Measurements from ENCODE around the gene ZNF853.
"Not testable (repeated sequence)": the region's sequence is repeated elsewhere in the genome, so short reads cannot be mapped to it uniquely, and the experiment has no call there.

Gene ZNF853

DNA sequence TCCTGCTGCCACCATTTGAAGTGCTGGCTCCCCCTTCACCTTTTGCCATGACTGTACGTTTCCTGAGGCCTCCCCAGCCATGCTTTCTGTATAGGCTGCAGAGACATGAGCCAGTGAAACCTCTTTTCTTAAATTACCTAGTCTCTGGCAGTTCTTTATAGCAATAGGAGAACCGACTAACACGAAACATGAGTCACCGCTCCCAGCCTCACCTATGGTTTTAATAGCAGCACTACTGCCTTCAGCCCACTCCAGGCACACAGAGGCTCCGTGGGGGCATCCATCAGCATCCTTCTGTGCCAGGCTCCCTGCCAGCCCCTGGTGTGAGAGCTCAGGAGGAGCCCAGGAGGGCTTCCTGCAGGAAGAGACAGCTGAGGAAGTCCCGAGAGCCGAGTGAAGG lies 16.2 kb downstream of the ZNF853 start:
- no peak overlapping the region for H3K27ac ChIP-seq
- TF ChIP-seq CTCF (conservative IDR thresholded peaks at IDR 0.05), result no peak

GRCh38 chr7:6634021-6634420 lies 18.6 kb downstream of the ZNF853 start:
- no peak overlapping the region for H3K27ac ChIP-seq
- no peak for TF ChIP-seq CTCF (conservative IDR thresholded peaks at IDR 0.05)

- not testable (repeated sequence) for H3K27ac ChIP-seq
These were observed 19.6 kb downstream of the ZNF853 start for GRCh38 chr7:6634971-6635370.

GRCh38 chr7:6636741-6637543 lies 21.5 kb downstream of the ZNF853 start, which contains the start of gene ZNF316:
TSS of gene ZNF316 (plus strand) at chr7:6637318. CDS start at chr7:6642410, 5,092 bp downstream.
- no peak for TF ChIP-seq CTCF (conservative IDR thresholded peaks at IDR 0.05)
- peak within 1 kb of the TSS; percentile 91 for H3K27ac ChIP-seq

DNA sequence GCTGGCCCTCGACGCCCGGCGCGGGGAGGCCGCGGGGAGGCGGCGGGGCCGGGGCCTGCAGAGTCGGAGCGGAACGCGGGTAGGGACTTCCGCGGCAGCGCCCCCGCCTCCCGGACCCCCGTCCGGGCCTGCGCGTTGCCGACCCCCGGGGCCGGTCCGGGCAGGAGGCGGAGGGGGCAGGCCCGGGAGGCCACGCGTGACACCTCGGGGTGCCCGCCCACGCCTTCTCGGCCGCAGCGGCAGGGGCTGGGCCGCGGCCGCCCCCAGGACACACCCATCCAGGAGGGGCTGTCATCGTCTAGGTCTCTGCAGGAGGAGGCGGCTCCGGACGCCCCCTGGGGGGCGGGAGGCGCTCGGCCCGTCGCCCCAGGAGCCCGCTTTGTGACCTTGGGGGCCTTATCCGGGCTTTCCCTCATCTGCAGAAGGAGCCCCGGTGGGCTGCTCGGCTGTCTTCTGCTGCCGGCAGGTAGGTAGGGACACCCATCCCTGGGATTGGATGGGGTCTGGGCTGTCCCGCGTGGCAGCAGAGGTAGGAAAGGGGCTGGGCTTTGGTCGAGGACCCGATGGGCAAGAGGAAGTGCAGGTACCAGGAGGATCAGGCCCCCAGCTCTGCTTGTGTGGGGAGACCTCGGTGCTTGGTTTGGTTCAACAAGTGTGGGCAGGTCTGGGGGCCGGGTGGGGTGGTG lies 22.3 kb downstream of the ZNF853 start:
- peak; percentile 44 for TF ChIP-seq CTCF (conservative IDR thresholded peaks at IDR 0.05)
- H3K27ac ChIP-seq, result peak overlapping the region; percentile 91; the same call in 1 of the 2 replicates

DNA sequence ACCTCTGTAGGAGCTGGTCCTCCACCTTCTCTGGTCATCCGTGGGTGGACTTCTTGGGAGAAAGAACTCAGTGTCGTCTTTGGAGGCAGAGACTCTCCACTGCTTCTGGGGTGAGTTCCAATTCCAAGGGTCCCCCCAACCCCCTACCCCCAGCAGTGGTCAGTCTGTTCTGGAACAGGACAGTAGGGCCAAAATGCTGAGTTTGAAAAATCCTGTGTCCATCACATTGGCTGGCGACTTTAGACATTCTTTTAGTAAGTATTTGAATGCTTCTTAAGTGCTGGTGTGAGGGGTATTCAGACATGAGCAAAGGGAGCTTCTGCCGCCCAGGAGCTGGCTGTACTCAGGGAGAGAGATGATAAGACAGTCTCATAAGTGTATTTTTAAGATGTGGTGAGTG lies 23.6 kb downstream of the ZNF853 start:
- TF ChIP-seq CTCF (conservative IDR thresholded peaks at IDR 0.05), result no peak
- H3K27ac ChIP-seq, result peak overlapping the region; percentile 91; the same call in 1 of the 2 replicates

DNA sequence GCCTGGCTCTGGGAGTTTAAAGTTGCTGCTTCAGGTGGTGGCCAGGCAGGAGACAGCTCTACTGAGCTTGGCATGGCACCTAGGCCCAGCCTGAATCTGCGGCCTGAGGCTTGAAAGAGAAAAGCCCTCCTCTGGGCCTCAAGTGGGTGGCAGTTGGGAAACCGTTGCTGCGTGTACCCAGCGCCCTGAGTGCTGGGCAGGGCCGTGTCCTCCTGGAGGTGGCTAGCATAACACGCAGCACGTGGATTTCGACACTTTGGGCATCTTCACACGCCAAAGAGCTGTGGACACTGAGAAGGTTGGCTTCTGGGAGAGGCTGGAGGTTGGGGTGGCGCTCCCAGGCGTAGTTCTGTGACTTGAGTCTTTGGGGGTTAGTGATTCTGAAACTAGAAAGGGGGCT lies 24.2 kb downstream of the ZNF853 start:
- no peak for TF ChIP-seq CTCF (conservative IDR thresholded peaks at IDR 0.05)
- H3K27ac ChIP-seq, result no peak overlapping the region
